Ishikawa (cell line): ENCODE data around the gene FAM114A1.

Source experiments
- CEBPB ChIP-seq: IDR thresholded peaks from 2 replicates; pipeline ENCODE4 v1.6.1; 2012
- CREB1 ChIP-seq: IDR thresholded peaks from 2 replicates; pipeline ENCODE4 v1.6.1; 2012; ENCODE audit warnings: low read depth
- EGR1 ChIP-seq: IDR thresholded peaks from 2 replicates; pipeline ENCODE4 v1.6.1; 2012
- EP300 ChIP-seq: IDR thresholded peaks from 2 replicates; pipeline ENCODE4 v1.6.1; 2012; ENCODE audit warnings: borderline replicate concordance
- FOXM1 ChIP-seq: IDR thresholded peaks from 2 replicates; pipeline ENCODE4 v1.6.1; 2012; ENCODE audit warnings: low read depth, borderline replicate concordance
- NFIC ChIP-seq: IDR thresholded peaks from 2 replicates; pipeline ENCODE4 v1.6.1; 2012
- TAF1 ChIP-seq: IDR thresholded peaks from 2 replicates; pipeline ENCODE4 v1.6.1; 2012; ENCODE audit warnings: low read depth, mild to moderate bottlenecking
- TCF12 ChIP-seq: IDR thresholded peaks from 2 replicates; pipeline ENCODE4 v1.6.1; 2012; ENCODE audit warnings: low read depth
- TEAD4 ChIP-seq: IDR thresholded peaks from 2 replicates; pipeline ENCODE4 v1.6.1; 2012
- YY1 ChIP-seq: IDR thresholded peaks from 2 replicates; pipeline ENCODE4 v1.6.1; 2012; ENCODE audit warnings: low read depth
- ZBTB7A ChIP-seq: IDR thresholded peaks from 2 replicates; pipeline ENCODE4 v1.6.1; 2012; ENCODE audit warnings: low read depth
- TF ChIP-seq, protein P1 (sequence below): IDR thresholded peaks from 2 replicates; pipeline ENCODE4 v1.6.1; 2012; ENCODE audit warnings: low read depth, mild to moderate bottlenecking
- TF ChIP-seq, protein P2 (sequence below): IDR thresholded peaks from 2 replicates; pipeline ENCODE4 v1.6.1; 2012
- TF ChIP-seq, protein P3 (sequence below): IDR thresholded peaks from 2 replicates; pipeline ENCODE4 v1.6.1; 2012

FAM114A1 gene

DNA sequence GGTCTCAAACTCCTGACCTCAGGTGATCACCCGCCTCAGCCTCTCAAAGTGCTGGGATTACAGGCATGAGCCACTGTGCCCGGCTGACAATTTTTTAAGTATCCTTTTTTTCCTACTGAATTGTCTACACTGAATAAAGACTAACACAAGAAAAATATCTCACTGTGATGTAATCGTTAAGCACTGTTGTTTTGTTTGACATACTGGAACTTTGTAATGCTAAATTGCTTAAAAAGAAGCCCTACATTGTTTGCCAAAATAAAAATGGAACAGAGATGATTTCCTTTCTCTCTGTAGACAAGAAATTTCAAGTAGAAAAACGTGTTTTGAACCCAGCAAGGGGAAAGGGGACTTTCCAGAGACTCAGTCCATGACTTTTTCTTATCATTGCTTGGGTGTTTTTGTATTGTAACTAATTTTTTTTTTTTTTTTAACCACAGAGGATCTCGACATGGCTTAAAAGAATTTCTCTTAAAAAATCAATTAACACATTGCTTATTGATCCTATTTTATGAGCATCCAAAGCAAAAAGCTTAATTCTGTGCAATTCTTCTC, 89.7 kb downstream of the FAM114A1 start:
- TF ChIP-seq, protein P1, sequence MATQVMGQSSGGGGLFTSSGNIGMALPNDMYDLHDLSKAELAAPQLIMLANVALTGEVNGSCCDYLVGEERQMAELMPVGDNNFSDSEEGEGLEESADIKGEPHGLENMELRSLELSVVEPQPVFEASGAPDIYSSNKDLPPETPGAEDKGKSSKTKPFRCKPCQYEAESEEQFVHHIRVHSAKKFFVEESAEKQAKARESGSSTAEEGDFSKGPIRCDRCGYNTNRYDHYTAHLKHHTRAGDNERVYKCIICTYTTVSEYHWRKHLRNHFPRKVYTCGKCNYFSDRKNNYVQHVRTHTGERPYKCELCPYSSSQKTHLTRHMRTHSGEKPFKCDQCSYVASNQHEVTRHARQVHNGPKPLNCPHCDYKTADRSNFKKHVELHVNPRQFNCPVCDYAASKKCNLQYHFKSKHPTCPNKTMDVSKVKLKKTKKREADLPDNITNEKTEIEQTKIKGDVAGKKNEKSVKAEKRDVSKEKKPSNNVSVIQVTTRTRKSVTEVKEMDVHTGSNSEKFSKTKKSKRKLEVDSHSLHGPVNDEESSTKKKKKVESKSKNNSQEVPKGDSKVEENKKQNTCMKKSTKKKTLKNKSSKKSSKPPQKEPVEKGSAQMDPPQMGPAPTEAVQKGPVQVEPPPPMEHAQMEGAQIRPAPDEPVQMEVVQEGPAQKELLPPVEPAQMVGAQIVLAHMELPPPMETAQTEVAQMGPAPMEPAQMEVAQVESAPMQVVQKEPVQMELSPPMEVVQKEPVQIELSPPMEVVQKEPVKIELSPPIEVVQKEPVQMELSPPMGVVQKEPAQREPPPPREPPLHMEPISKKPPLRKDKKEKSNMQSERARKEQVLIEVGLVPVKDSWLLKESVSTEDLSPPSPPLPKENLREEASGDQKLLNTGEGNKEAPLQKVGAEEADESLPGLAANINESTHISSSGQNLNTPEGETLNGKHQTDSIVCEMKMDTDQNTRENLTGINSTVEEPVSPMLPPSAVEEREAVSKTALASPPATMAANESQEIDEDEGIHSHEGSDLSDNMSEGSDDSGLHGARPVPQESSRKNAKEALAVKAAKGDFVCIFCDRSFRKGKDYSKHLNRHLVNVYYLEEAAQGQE, result no peak
- TF ChIP-seq TEAD4, result no peak
- no peak for TF ChIP-seq EGR1

DNA sequence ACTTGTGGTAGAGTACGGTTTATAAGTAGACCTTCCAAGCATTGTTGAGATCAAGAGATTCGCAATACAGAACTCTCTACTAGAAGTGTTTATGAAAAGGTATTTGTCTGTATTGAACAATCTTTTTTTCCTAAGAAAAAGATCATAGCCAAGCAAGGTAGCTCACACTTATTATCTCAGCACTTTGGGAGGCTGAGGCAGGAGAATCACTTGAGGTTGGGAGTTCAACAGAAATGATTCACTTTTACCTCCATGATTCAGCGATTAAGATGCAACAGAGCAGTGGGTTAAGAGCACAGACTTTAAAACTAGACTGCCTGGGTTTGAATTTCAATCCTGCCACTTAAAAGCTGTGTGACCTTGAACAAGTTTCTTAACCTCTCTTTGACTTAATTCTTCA, 90.3 kb downstream of the FAM114A1 start:
- no peak for TF ChIP-seq CEBPB
- TF ChIP-seq YY1, result no peak
- TF ChIP-seq TEAD4, result no peak
- no peak for TF ChIP-seq NFIC
- TF ChIP-seq EP300, result no peak
- no peak for TF ChIP-seq EGR1
- TF ChIP-seq CREB1, result no peak
- TF ChIP-seq FOXM1, result no peak
- TF ChIP-seq, protein P2, sequence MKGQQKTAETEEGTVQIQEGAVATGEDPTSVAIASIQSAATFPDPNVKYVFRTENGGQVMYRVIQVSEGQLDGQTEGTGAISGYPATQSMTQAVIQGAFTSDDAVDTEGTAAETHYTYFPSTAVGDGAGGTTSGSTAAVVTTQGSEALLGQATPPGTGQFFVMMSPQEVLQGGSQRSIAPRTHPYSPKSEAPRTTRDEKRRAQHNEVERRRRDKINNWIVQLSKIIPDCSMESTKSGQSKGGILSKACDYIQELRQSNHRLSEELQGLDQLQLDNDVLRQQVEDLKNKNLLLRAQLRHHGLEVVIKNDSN, result no peak
- no peak for TF ChIP-seq TCF12
- TF ChIP-seq, protein P1, result no peak

DNA sequence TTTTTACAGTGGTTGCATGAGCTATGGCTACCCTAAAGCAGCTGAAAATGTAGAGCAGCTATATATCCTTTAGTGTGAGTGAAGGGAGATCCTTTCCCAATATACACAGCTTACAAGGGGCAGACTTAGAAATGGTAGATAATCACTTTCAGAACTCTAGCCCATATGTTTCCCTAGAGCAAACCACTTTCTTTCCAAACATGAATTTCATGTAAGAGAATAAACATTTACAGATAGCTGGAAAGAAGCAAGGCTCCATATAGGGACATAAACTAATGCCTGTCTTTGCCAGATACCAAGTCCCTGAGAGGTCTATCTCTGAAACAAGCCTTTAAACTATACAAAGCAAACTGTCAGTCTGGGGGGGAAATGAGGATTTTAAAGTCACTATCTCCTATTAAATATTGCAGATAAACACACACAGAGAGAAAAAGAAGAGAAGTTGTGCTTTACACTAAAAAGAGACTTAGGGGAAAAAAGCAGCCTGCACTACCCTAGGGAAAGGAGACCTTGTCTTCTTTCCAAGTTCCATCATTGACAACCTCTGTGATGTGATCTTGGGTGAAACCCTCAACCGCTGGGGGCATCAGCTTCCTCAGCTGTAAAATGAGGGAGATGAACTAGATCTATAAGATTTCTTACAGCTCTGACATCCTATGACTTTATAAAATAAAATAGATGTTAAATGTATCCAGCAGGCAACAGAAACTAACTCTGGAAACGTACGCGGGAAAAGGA, 91.0 kb downstream of the FAM114A1 start:
- TF ChIP-seq TEAD4 (no peak), CEBPB (no peak), TCF12 (no peak), CREB1 (no peak), YY1 (no peak), EP300 (no peak), FOXM1 (no peak), ZBTB7A (no peak), EGR1 (no peak)
- TF ChIP-seq, protein P2, result no peak
- TF ChIP-seq, protein P3, sequence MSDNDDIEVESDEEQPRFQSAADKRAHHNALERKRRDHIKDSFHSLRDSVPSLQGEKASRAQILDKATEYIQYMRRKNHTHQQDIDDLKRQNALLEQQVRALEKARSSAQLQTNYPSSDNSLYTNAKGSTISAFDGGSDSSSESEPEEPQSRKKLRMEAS, result no peak

DNA sequence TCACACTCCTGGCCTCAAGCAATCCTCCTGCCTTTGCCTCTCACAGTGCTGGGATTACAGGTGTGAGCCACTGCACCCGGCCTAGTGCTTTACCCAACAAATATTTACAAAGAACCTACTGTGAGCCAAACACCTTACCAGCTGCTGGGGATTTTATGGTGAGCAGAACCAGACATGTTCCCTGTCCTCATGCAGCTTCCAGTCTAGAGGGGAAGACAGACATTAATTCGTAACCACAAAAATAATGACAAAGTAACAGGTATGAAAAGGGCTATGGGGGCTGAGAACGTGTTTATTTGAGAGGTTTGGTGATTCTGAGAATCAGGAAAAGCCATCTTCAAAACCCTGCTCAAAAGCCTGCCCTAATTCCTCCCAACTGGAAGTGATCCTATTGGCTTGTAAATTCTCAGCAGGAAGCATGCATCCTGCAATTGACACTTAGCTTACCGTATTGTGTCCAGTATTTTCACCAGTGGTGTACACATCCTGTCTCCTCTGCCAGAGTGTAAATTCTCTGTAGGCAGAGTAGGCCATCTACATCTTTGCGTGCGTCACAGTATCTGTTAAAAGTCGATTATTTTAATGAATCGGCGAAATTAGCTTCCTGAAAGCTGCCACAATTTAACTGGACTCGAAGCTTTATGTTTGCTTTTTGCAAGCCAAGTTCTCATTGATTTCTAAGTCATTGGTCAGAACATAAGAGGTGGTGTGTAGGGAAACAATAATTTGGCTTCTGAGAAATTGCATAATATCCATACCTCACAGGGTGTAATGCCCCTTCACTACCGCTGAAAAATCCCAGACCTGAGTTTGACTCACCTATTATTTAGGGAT, 97.6 kb downstream of the FAM114A1 start:
- no peak for TF ChIP-seq TAF1
- TF ChIP-seq, protein P2, result no peak
- no peak for TF ChIP-seq YY1
- TF ChIP-seq NFIC, result no peak
- no peak for TF ChIP-seq CEBPB
- TF ChIP-seq ZBTB7A, result no peak
- TF ChIP-seq FOXM1, result no peak

DNA sequence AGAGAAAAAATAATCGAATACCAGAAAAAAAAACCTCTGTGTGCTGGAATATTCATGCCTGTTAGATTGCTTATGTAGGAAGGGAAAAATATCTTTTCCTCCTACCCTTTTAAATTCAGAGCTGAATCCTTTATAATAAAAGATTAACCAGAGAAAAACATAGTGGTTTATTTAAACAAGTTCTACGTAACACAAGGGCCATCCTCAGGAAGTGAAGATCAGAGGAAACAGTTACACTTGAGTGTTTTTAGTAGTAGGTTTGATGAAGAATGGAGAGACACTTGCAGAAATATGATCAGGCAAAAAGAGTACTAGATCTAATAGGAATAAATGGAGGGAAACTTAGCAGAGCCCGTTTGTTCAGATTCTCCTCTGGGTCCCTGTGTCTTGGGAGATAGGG, 98.3 kb downstream of the FAM114A1 start:
- TF ChIP-seq NFIC (no peak), EGR1 (no peak)
- TF ChIP-seq, protein P2, result no peak
